NCI-H524 treated with DMSO at 0.1 percent for 48 hours (cell line): ENCODE measurements around the gene SPEM2.

Experiments used
- DNase-seq: peaks from one replicate; lab custom pipeline; 2025; lab: John Stamatoyannopoulos, UW

Gene SPEM2

DNA sequence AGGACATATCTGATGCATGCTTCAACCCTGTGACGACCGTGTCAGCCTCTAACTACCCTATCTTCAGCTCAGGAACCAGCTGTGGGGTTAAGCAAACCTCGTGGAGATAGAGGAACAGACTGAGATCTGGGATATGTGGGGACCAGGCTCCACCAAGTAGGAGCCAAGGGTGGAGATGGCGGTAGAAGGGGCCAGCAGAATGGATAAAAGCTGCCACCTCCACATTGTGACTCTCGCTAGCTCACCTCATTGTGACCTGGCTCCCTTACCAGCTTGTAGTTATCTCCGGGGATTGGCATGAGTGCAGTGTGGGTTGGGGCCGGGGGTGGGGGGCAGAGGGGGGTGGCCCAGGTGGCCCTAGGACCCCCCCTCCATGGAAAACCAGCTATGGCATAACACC is at the start of gene SPEM2:
TSS of gene SPEM2 (plus strand) at position 301 of the 400 bp plus-strand sequence. CDS start at position 374, 73 bp downstream.
- DNase-seq = no peak

GRCh38 chr17:7379134-7379533 is 46.3 kb upstream of the SPEM2 start:
- no peak for DNase-seq

DNA sequence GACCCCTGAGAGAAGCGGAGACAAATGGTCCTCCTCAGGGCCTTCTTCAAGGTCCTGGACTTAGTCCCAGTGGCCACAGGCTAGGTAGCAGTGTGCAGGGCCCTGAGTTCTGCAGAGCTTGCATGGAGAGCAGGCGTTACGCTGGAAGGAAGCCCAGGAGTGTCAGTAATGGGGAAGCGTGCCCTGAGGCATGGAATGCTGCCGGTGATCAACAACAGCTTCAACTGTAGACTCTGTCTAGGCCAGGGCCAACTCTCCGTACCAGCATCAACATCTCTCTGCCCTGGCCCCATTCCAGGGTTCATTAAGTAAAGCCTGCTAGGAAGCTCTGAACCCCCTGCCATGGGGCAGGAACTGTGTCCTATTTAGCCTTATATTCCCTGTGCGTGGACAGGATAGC is 45.1 kb upstream of the SPEM2 start:
- DNase-seq = no peak

DNA sequence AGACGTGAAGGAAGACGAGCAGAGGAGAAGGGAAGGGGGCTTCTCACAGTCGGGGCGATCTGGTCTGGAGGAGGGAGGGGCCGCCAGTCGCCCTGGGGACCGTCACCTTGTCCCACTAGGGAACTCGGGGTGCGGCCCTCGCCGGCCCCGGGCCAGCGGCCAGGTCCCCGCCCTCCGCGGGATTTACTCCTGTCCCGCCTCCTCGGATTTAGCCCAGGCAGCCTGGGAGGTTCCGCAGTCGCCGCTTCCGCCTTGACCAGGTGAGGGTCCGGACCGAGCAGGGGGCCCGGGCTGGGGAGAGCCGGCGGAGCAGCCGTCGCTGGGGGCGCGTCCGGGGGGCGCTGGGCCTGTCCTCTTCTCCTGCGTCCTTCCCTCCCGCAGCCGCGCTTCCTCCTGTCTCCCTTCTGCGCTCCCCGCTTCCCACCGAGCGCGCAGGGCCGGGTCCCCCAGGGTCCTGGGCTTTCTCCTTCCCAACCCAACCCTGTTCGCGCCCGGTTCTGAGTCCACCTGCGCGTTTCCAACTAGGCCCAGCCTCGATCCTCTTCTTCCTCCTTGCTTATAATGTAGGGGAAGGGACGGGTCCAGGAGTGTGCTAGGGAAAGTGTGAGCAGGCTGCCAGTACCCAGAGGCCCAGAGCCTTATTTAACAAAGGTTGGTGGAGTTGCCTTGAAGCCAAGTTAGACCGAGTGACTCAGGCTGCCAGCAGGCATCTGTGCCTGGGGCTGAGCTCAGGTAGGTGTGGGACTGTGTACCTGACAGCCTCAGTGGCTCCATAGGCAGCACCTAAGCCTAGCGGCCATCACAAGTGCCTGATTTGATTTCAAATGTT is 44.3 kb upstream of the SPEM2 start, which contains the start of gene TNK1:
TSS of gene TNK1 (plus strand) at position 235 of the 829 bp plus-strand sequence. CDS start 1,838 bp downstream, outside the sequence.
- DNase-seq = no peak

DNA sequence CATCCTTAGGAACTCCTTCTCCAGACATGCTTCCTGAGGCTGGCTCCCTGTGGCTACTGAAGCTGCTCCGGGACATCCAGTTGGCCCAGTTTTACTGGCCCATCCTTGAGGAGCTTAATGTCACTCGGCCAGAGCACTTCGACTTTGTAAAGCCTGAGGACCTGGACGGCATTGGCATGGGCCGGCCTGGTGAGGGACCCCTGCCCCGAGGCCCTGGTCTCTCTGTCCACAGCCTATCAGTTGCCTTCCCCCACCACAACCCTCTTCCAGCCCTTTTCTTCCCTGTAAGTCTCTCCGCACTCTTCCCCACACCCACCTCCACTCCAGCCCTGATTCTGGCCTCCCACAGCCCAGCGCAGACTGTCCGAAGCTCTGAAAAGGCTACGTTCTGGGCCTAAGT is 42.5 kb upstream of the SPEM2 start:
- no peak for DNase-seq

DNA sequence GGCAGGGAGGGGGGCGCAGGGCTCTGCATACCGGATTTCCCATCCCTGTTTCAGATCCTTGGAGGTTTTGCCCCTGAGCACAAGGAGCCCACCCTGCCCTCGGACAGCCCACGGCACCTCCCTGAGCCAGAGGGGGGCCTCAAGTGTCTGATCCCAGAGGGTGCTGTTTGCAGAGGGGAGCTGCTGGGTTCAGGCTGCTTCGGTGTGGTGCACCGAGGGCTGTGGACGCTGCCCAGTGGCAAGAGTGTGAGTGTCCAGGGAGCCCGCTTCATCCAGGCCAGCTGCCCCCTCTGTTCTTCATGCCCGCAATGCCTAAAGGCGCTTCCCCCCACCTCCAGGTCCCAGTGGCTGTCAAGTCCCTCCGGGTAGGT is 42.1 kb upstream of the SPEM2 start:
- no peak for DNase-seq

DNA sequence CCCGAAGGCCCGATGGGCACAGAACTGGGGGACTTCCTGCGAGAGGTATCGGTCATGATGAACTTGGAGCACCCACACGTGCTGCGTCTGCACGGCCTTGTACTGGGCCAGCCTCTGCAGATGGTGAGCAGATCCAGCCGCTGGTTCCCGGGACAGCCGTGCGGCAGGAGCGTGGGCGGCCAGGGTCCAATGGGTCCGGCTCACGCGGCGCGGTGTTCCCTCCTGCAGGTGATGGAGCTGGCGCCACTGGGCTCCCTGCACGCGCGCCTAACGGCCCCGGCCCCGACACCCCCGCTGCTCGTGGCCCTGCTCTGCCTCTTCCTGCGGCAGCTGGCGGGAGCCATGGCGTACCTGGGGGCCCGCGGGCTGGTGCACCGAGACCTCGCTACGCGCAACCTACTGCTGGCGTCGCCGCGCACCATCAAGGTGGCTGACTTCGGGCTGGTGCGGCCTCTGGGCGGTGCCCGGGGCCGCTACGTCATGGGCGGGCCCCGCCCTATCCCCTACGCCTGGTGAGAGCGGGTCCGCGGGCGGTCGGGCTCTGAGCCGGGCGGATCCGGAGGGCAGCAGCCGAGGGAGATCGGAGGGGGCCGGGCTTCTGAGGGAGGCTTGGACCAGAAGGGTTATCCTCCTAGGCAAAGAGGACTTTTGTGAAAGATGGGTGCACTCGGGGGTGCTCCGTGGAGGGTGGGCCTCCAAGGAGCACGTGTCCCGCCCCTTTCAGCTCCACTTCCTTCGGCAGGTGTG is 41.5 kb upstream of the SPEM2 start:
- no peak for DNase-seq

DNA sequence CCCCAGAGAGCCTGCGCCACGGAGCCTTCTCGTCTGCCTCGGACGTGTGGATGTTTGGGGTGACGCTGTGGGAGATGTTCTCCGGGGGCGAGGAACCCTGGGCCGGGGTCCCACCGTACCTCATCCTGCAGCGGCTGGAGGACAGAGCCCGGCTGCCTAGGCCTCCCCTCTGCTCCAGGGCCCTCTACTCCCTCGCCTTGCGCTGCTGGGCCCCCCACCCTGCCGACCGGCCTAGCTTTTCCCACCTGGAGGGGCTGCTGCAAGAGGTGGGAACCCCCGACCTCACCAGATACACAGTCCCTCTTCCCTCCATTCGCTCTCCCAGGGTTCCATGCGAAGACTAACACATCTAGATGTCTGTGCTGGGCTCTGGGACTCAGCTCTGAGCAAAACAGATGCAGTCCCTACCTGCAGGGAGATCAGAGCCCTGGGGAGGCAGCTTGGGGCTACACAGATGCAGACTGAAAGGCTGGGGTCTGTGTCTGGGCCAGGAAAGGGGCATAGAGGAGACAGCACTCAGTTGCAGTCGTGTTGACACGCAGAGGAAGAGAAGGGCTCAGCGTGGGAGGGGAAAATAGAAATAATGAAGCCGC is 40.8 kb upstream of the SPEM2 start:
- DNase-seq = no peak

DNA sequence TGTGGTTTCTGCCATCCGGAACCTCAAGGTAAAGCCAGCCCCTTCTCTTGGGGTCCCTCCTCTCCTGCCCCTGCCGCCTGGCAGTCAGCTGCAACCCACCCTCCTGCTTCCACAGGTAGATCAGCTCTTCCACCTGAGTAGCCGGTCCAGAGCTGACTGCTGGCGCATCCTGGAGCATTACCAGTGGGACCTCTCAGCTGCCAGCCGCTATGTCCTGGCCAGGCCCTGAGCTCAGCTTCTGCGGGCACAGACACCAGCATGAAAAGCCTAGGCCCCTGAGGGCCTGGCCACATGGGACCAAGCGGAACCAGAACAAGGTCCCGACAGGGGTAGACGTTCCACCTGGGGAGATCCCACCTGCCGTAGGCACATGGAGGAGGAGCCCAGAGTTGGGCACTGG is 36.6 kb upstream of the SPEM2 start:
- no peak for DNase-seq

- DNase-seq = no peak
Observed at GRCh38 chr17:7389924-7390910, 35.2 kb upstream of the SPEM2 start.

- no peak for DNase-seq
Observed at GRCh38 chr17:7391307-7391706, 34.1 kb upstream of the SPEM2 start.

- no peak for DNase-seq
Observed at GRCh38 chr17:7392696-7393612, 32.5 kb upstream of the SPEM2 start.

GRCh38 chr17:7393613-7394451 is 31.6 kb upstream of the SPEM2 start:
- DNase-seq = no peak

DNA sequence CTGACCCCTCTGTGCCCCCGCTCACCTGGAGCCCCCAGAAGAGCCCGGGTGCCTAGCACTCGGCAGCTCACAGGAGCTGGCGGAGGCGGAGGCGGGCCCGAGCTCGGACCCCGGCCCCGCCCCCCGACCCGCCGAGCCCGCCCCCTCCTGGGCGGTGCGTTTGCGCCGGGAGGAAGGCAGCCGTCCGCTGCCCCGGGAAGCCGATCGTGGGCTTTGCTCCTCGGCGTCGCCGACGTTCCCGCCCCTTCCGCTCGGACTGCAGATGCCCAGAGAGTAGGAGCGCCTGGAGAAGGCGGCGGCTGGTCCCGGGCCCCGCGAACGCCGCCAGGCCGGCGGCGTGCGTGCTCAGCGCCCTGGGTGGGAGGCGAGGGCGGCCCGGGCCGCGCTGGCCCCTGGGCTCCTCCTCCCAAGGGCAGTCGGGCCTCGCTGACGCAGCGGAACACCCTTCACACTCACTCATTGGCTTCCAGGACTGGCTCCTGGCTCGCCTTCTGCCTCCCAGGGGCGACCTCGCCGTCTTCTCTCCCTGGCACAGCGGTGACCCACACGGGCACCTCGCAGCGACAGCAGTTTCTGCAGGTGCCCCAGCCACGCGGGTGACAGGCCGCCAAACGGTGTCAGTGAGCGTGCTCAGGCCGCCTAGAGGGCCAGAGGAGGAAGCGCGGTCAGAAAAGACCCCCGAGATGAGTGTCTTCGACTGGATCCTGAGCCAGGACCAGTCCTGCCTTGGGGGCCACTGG is 30.8 kb upstream of the SPEM2 start, which contains the start of gene PLSCR3:
TSS of gene PLSCR3 (minus strand) at position 74 of the 740 bp plus-strand sequence. CDS start 415 bp downstream, outside the sequence.
- DNase-seq = no peak

DNA sequence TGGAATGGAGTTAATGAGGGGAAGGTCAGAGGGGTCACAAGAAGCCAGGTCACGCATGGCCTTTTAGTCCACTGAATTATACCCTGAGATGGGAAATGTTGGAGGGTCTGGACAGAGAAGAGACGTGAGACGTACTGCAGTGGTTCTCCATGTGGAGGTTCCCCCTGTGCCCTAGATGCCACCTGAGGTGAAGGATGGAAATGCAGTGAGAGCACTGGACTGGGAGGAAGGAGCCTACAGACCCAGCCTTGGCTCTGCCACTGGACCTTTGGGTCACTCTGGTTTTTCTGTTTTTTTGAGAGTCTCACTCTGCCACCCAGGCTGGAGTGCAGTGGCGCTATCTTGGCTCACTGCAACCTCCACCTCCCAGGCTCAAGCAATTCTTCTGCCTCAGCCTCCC is 29.3 kb upstream of the SPEM2 start:
- DNase-seq = no peak

GRCh38 chr17:7398612-7399011 is 26.8 kb upstream of the SPEM2 start:
- no peak for DNase-seq

- no peak for DNase-seq
Observed at GRCh38 chr17:7403043-7403726, 22.2 kb upstream of the SPEM2 start.

GRCh38 chr17:7403727-7403976 is 21.8 kb upstream of the SPEM2 start:
- DNase-seq = no peak
